OCI-LY7 (cell line): ENCODE results near the gene TPD52L1. TPM values are rescaled to one million over a fixed set of nuclear protein-coding genes. Genes with fewer than 3 reads are reported as not detected.

ENCODE experiments used
- BruUV-seq: library from RNA; stranded (reverse); fragments of 400-500 nt; replicated peaks from 2 replicates; lab custom pipeline; 2021; lab: Mats Ljungman, UMichigan
- CTCF ChIA-PET: fragments of 300-600 bp; sonication (Branson Sonifier 250); formaldehyde crosslinking; loops from one replicate; lab custom pipeline; 2022; ENCODE audit warnings: antibody characterized with exemption; ENCODE audit not compliant: unreplicated experiment; lab: Charles Lee
- POLR2A ChIA-PET: fragments of 300-600 bp; sonication (Branson Sonifier 250); formaldehyde crosslinking; loops from one replicate; lab custom pipeline; 2022; ENCODE audit warnings: antibody characterized with exemption; lab: Charles Lee
- DNase-seq: peaks from one replicate; pipeline ENCODE4 v3.0.0-alpha.2; 2015; ENCODE audit warnings: low spot score
- H2AFZ ChIP-seq: fragments of 200-600 bp; sonication (generic), shearing (Covaris generic); 2 replicates; pipeline ENCODE4 v1.6.1; 2014; ENCODE audit warnings: mild to moderate bottlenecking, antibody characterized with exemption, low read length, moderate library complexity
- H3K27ac ChIP-seq: fragments of 200-600 bp; sonication (generic); 2 replicates; pipeline ENCODE4 v1.5.1; 2014; ENCODE audit warnings: mixed run types, low read depth, mild to moderate bottlenecking, moderate library complexity, low read length, inconsistent platforms; ENCODE audit not compliant: poor library complexity, severe bottlenecking
- H3K36me3 ChIP-seq: fragments of 200-600 bp; sonication (generic); 2 replicates; pipeline ENCODE4 v1.6.1; 2014; ENCODE audit warnings: mild to moderate bottlenecking, antibody characterized with exemption, low read length, moderate library complexity, mixed read lengths; ENCODE audit not compliant: insufficient read depth
- H3K4me1 ChIP-seq: fragments of 200-600 bp; sonication (generic); 2 replicates; pipeline ENCODE4 v1.5.1; 2014; ENCODE audit warnings: mild to moderate bottlenecking, low read length; ENCODE audit not compliant: insufficient read depth, poor library complexity, severe bottlenecking
- H3K4me2 ChIP-seq: fragments of 200-600 bp; sonication (generic); 2 replicates; pipeline ENCODE4 v1.6.1; 2014; ENCODE audit warnings: mild to moderate bottlenecking, low read length
- H3K4me3 ChIP-seq: fragments of 200-600 bp; sonication (generic); 2 replicates; pipeline ENCODE4 v1.5.1; 2014; ENCODE audit warnings: mild to moderate bottlenecking, low read depth, low read length; ENCODE audit not compliant: poor library complexity, severe bottlenecking
- H3K79me2 ChIP-seq: fragments of 200-600 bp; sonication (generic); 2 replicates; pipeline ENCODE4 v1.6.1; 2016; ENCODE audit warnings: low read depth, mild to moderate bottlenecking, low read length, moderate library complexity, mixed read lengths; ENCODE audit not compliant: insufficient read depth
- H3K9me2 ChIP-seq: fragments of 200-600 bp; sonication (generic); 2 replicates; pipeline ENCODE4 v1.6.1; 2016; ENCODE audit warnings: mild to moderate bottlenecking, low read length, mixed read lengths; ENCODE audit not compliant: insufficient read depth
- H3K9me3 ChIP-seq: fragments of 200-600 bp; sonication (generic); 2 replicates; pipeline ENCODE4 v1.6.1; 2014; ENCODE audit warnings: mild to moderate bottlenecking, mixed run types, low read length, mixed read lengths
- H4K20me1 ChIP-seq: fragments of 200-600 bp; sonication (generic); 2 replicates; pipeline ENCODE4 v1.6.1; 2014; ENCODE audit warnings: mild to moderate bottlenecking, antibody characterized with exemption, low read length, moderate library complexity, mixed read lengths; ENCODE audit not compliant: insufficient read depth
- CTCF ChIP-seq: fragments of 200-600 bp; sonication (generic); conservative IDR thresholded peaks from 2 replicates; pipeline ENCODE4 v1.5.1; 2014; ENCODE audit warnings: mild to moderate bottlenecking, antibody characterized with exemption, low read length, moderate library complexity, mixed read lengths
- EZH2phosphoT487 ChIP-seq: fragments of 200-600 bp; sonication (generic); IDR thresholded peaks from 2 replicates; pipeline ENCODE4 v1.6.1; 2018; ENCODE audit warnings: low read depth, borderline replicate concordance, mild to moderate bottlenecking, mixed run types, antibody characterized with exemption, low read length, moderate library complexity, mixed read lengths
- intact Hi-C: fragments of 100-400 bp; cut with micrococcal nuclease; formaldehyde crosslinking; loops from one replicate; pipeline ENCODE4 v1.10.0; 2022; ENCODE audit not compliant: unreplicated experiment
- total RNA-seq, 2 experiments: library from RNA; depleted of rRNA in 1 of 2; stranded (reverse); fragments of >200 nt in 1 of 2; shearing (Covaris generic) in 1 of 2; gene quantifications; 2 replicates each; pipeline ENCODE4 v1.2.3, GENCODE V29; 2014 to 2022

TPD52L1 gene
- total RNA-seq, 2 experiments from 2014 or later = not detected

- Histone ChIP-seq H3K4me2 (peak overlapping the region; percentile 48; the same call in 1 of the 2 replicates), H4K20me1 (no peaks in the 10 kb centered on the region), H3K27ac (no peak overlapping the region), H3K4me1 (no peaks in the 10 kb centered on the region), H2AFZ (no peak overlapping the region), H3K79me2 (no peaks in the 10 kb centered on the region), H3K4me3 (no peak overlapping the region), H3K9me2 (no peaks in the 10 kb centered on the region; the same call in 1 of the 2 replicates), H3K36me3 (no peaks in the 10 kb centered on the region), H3K9me3 (no peaks in the 10 kb centered on the region)
- POLR2A ChIA-PET = no interaction called here
- no TSS peak for BruUV-seq
- DNase-seq = no peak
- intact Hi-C loops = no loop called here
- TF ChIP-seq CTCF (no peak), EZH2phosphoT487 (no peak)
- CTCF ChIA-PET = no interaction called here
Measured at GRCh38 chr6:125154118-125154760, 666 bp downstream of the TPD52L1 start.

GRCh38 chr6:125154761-125155135, 1.2 kb downstream of the TPD52L1 start:
- BruUV-seq = no TSS peak
- ChIA-PET CTCF (no interaction called here), POLR2A (no interaction called here)
- Histone ChIP-seq H4K20me1 (no peaks in the 10 kb centered on the region), H3K79me2 (no peaks in the 10 kb centered on the region), H3K27ac (no peak overlapping the region), H3K4me3 (no peak overlapping the region), H3K36me3 (no peaks in the 10 kb centered on the region), H3K4me1 (no peaks in the 10 kb centered on the region), H3K4me2 (no peak overlapping the region), H2AFZ (no peak overlapping the region), H3K9me3 (no peaks in the 10 kb centered on the region), H3K9me2 (no peaks in the 10 kb centered on the region; the same call in 1 of the 2 replicates)
- intact Hi-C loops = no loop called here
- peak; percentile 4 for DNase-seq
- peak; percentile 59 for TF ChIP-seq CTCF
- no peak for TF ChIP-seq EZH2phosphoT487

GRCh38 chr6:125155344-125155743, 1.8 kb downstream of the TPD52L1 start:
- no peak overlapping the region for H3K4me2 ChIP-seq
- H3K4me3 ChIP-seq = no peak overlapping the region
- no peaks in the 10 kb centered on the region for H3K36me3 ChIP-seq
- H3K9me3 ChIP-seq = no peaks in the 10 kb centered on the region
- no TSS peak for BruUV-seq
- intact Hi-C loops = no loop called here
- no peaks in the 10 kb centered on the region for H3K4me1 ChIP-seq
- H4K20me1 ChIP-seq = no peaks in the 10 kb centered on the region
- H3K79me2 ChIP-seq = no peaks in the 10 kb centered on the region
- H3K9me2 ChIP-seq = no peaks in the 10 kb centered on the region; the same call in 1 of the 2 replicates
- H2AFZ ChIP-seq = no peak overlapping the region
- ChIA-PET POLR2A (interaction anchor here (0.6 kb wide), 1 partner anchor 19 kb away, joined by 3 read pairs; no protein-coding TSS in a partner anchor), CTCF (no interaction called here)
- no peak overlapping the region for H3K27ac ChIP-seq
- TF ChIP-seq CTCF (no peak), EZH2phosphoT487 (no peak)
- no peak for DNase-seq
